ENCODE results near the gene ABCF2. TPM values are rescaled to one million over a fixed set of nuclear protein-coding genes. Genes with fewer than 3 reads are reported as not detected.
A peak's percentile ranks its signal among the peaks of the same experiment; 100 is the strongest.

ABCF2 gene
- total and polyA plus RNA-seq, 10 of the 15 experiments (the other 5 are each of a cell fraction or from before 2014, with no cell fraction given) = 29.3 to 76.3 (median 57.1) TPM

GRCh38 chr7:151186640-151187408, 40.2 kb downstream of the ABCF2 start, which contains the start of gene ASB10:
Gene ASB10, minus strand, starts transcription at chr7:151187250. Its CDS starts 120 bp downstream, at chr7:151187130.
- intact Hi-C loops (cut with micrococcal nuclease; ENCODE audit: unreplicated experiment) = no loop called here
- Histone ChIP-seq H3K9me3 (replicated peaks; ENCODE audit: control insufficient read depth, insufficient read depth, low read length) (no peaks in the 10 kb centered on the region), H3K36me3 (ENCODE audit: control insufficient read depth in 2 of 2, insufficient read depth in 2 of 2, low read length in 1 of 2) (no peaks in the 10 kb centered on the region), H3K27me3 (replicated peaks in 1 of 2; ENCODE audit: control insufficient read depth in 2 of 2, insufficient read depth in 2 of 2, low read length in 1 of 2) (peaks cover 0 to 6% of the 10 kb centered on the region in 2 experiments; a peak in 1 of 4 replicates), H2AFZ (ENCODE audit: control insufficient read depth, low read depth, low read length) (no peak within 1 kb of the TSS), H3K27ac (ENCODE audit: control insufficient read depth, insufficient read depth) (no peak within 1 kb of the TSS), H3K79me2 (ENCODE audit: control insufficient read depth, insufficient read depth, low read length) (no peaks in the 10 kb centered on the region), H3K4me2 (ENCODE audit: control insufficient read depth, insufficient read depth) (peak within 1 kb of the TSS; percentile 22; the same call in 1 of the 2 replicates), H4K20me1 (ENCODE audit: control insufficient read depth, insufficient read depth) (no peaks in the 10 kb centered on the region; the same call in 1 of the 2 replicates), H3K4me3 (no peak within 1 kb of the TSS), H3K9ac (ENCODE audit: control insufficient read depth, insufficient read depth, low read length) (no peak within 1 kb of the TSS), H3K4me1 (ENCODE audit: control insufficient read depth, insufficient read depth, low read length) (peaks cover 7% of the 10 kb centered on the region)
- ATAC-seq (no peak), DNase-seq (ENCODE audit: low read depth, low spot score) (no peak), FAIRE-seq (no peak)
- POLR2A ChIA-PET = no interaction called here
- no TSS peak for BruUV-seq (replicated peaks)
- RAD21 ChIA-PET (ENCODE audit: unreplicated experiment) = no interaction called here
- CTCF ChIA-PET = interaction anchor here (1.6 kb wide), 1 partner anchor 57 kb away, joined by 4 read pairs; no protein-coding TSS in a partner anchor
- in situ Hi-C loops (cut with MboI) = no loop called here
- TF ChIP-seq SKIL (IDR thresholded peaks at IDR 0.05; ENCODE audit: low read depth, poor library complexity, severe bottlenecking) = no peak
- TF ChIP-seq NFYA (IDR thresholded peaks at IDR 0.05; ENCODE audit: borderline replicate concordance, low read depth, low read length) = no peak
- no peak for TF ChIP-seq ASH2L (IDR thresholded peaks at IDR 0.05; ENCODE audit: borderline replicate concordance, low read depth)
- TF ChIP-seq TCF3 (IDR thresholded peaks at IDR 0.05; ENCODE audit: borderline replicate concordance, insufficient read depth, low read depth, low read length) = no peak
- TF ChIP-seq RELB (IDR thresholded peaks at IDR 0.05; ENCODE audit: low read depth) = no peak
- TF ChIP-seq SMC3 (IDR thresholded peaks at IDR 0.05; ENCODE audit: borderline replicate concordance, low read length) = no peak
- TF ChIP-seq TAF1 (IDR thresholded peaks at IDR 0.05; ENCODE audit: borderline replicate concordance, low read depth, low read length) = no peak
- TF ChIP-seq STAT3 (IDR thresholded peaks at IDR 0.05; ENCODE audit: low read depth, low read length) = no peak
- no peak for TF ChIP-seq FOS (IDR thresholded peaks at IDR 0.05; ENCODE audit: borderline replicate concordance, extremely low read depth, insufficient read length)
- no peak for TF ChIP-seq ZNF622 (IDR thresholded peaks at IDR 0.05)
- TF ChIP-seq RCOR1 (conservative IDR thresholded peaks at IDR 0.05; ENCODE audit: low read depth, low read length) = no peak
- no peak for TF ChIP-seq E4F1 (IDR thresholded peaks at IDR 0.05; ENCODE audit: borderline replicate concordance, partially characterized antibody)
- no peak for TF ChIP-seq PML (IDR thresholded peaks at IDR 0.05; ENCODE audit: low read length)
- 60% methylated on average over 21 of the region's 22 CpGs for whole genome bisulfite sequencing (ENCODE audit: insufficient coverage, insufficient replicate concordance, low lambda C conversion rate, missing lambda C conversion rate)
- SMC1A ChIA-PET (ENCODE audit: uncharacterized antibody, unreplicated experiment) = no interaction called here
